GM18861 (cell line): ENCODE measurements around the gene MACROD1.

Experiments
- ATAC-seq: cut with Tn5 transposase; IDR thresholded peaks from one replicate; pipeline ENCODE4 v1.9.1; 2021; ENCODE audit not compliant: unreplicated experiment

Gene MACROD1

GRCh38 chr11:64131683-64132190, 34.2 kb downstream of the MACROD1 start:
- ATAC-seq = no peak

GRCh38 chr11:64130618-64131017, 35.3 kb downstream of the MACROD1 start:
- no peak for ATAC-seq

- no peak for ATAC-seq
These were observed 36.5 kb downstream of the MACROD1 start for GRCh38 chr11:64129403-64129802.

GRCh38 chr11:64128255-64129006, 37.5 kb downstream of the MACROD1 start:
- ATAC-seq = no peak

GRCh38 chr11:64127267-64128072, 38.4 kb downstream of the MACROD1 start:
- no peak for ATAC-seq

- ATAC-seq = no peak
These were observed 39.1 kb downstream of the MACROD1 start for GRCh38 chr11:64126796-64127195.

GRCh38 chr11:64126371-64126770, 39.5 kb downstream of the MACROD1 start:
- ATAC-seq = no peak

- no peak for ATAC-seq
These were observed 40.2 kb downstream of the MACROD1 start for GRCh38 chr11:64125676-64126075.

GRCh38 chr11:64124147-64124546, 41.8 kb downstream of the MACROD1 start:
- no peak for ATAC-seq

GRCh38 chr11:64123679-64124078, 42.2 kb downstream of the MACROD1 start:
- no peak for ATAC-seq

GRCh38 chr11:64122411-64123410, 43.2 kb downstream of the MACROD1 start:
- no peak for ATAC-seq

- ATAC-seq = no peak
These were observed 44.1 kb downstream of the MACROD1 start for GRCh38 chr11:64121663-64122410.

- ATAC-seq = no peak
These were observed 44.9 kb downstream of the MACROD1 start for GRCh38 chr11:64120951-64121569.

- no peak for ATAC-seq
These were observed 46.2 kb downstream of the MACROD1 start for GRCh38 chr11:64119700-64120099.

- no peak for ATAC-seq
These were observed 46.8 kb downstream of the MACROD1 start for GRCh38 chr11:64118876-64119665.

- ATAC-seq = no peak
These were observed 48.0 kb downstream of the MACROD1 start for GRCh38 chr11:64117763-64118459.

- no peak for ATAC-seq
These were observed 50.1 kb downstream of the MACROD1 start for GRCh38 chr11:64115531-64116522.
